ENCODE results near the gene RPL7L1. TPM values are rescaled to one million over a fixed set of nuclear protein-coding genes. Genes with fewer than 3 reads are reported as not detected.
"Not testable (repeated sequence)": the region's sequence is repeated elsewhere in the genome, so short reads cannot be mapped to it uniquely, and the experiment has no call there.

RPL7L1 gene
- total RNA-seq, 3 donors from 2014 or later (not counting 1 experiment from before 2014, with no cell fraction given) = 66.9 to 67.2 (median 66.9) TPM

- no peaks in the 10 kb centered on the region for H3K9me3 ChIP-seq (ENCODE audit: control insufficient read depth, insufficient read depth, low read length)
- intact Hi-C loops (cut with micrococcal nuclease) = no loop called here
- WGBS (ENCODE audit: insufficient coverage) = 92% methylated on average over 10 of the region's 10 CpGs
- H3K27me3 ChIP-seq (ENCODE audit: control insufficient read depth, insufficient read depth, low read length) = no peaks in the 10 kb centered on the region
- ATAC-seq (no peak), DNase-seq (no peak)
- H3K4me1 ChIP-seq (ENCODE audit: control insufficient read depth, insufficient read depth, low read length) = peaks cover 4% of the 10 kb centered on the region
- no peak overlapping the region for H3K4me3 Mint-ChIP-seq
- no peak for TF ChIP-seq CTCF (IDR thresholded peaks at IDR 0.05)
- H3K4me1 Mint-ChIP-seq = peaks cover 2% of the 10 kb centered on the region in 2 donors
- no peaks in the 10 kb centered on the region for H3K36me3 Mint-ChIP-seq
- H3K27me3 Mint-ChIP-seq (ENCODE audit: low read depth in 2 of 2) = no peaks in the 10 kb centered on the region
- H3K27ac Mint-ChIP-seq = no peak overlapping the region
- H3K36me3 ChIP-seq (ENCODE audit: control insufficient read depth, insufficient read depth, low read length) = no peaks in the 10 kb centered on the region
- no peak overlapping the region for H3K27ac ChIP-seq (ENCODE audit: low read length)
- no peaks in the 10 kb centered on the region for H3K9me3 Mint-ChIP-seq
- H3K4me3 ChIP-seq (ENCODE audit: low read length) = no peak overlapping the region
Measured at GRCh38 chr6:42896178-42896719, 16.8 kb downstream of the RPL7L1 start.

GRCh38 chr6:42898891-42899361 lies 19.5 kb downstream of the RPL7L1 start:
- H3K27me3 ChIP-seq (ENCODE audit: control insufficient read depth, insufficient read depth, low read length) = no peaks in the 10 kb centered on the region
- Mint-ChIP-seq H3K36me3 (no peaks in the 10 kb centered on the region), H3K4me3 (no peak overlapping the region), H3K27ac (no peak overlapping the region), H3K27me3 (ENCODE audit: low read depth in 2 of 2) (no peaks in the 10 kb centered on the region), H3K4me1 (peaks cover 8 to 12% of the 10 kb centered on the region in 2 donors), H3K9me3 (no peaks in the 10 kb centered on the region)
- no peaks in the 10 kb centered on the region for H3K9me3 ChIP-seq (ENCODE audit: control insufficient read depth, insufficient read depth, low read length)
- no peak overlapping the region for H3K4me3 ChIP-seq (ENCODE audit: low read length)
- H3K4me1 ChIP-seq (ENCODE audit: control insufficient read depth, insufficient read depth, low read length) = peaks cover 6% of the 10 kb centered on the region
- H3K36me3 ChIP-seq (ENCODE audit: control insufficient read depth, insufficient read depth, low read length) = no peaks in the 10 kb centered on the region
- H3K27ac ChIP-seq (ENCODE audit: low read length) = no peak overlapping the region
- ATAC-seq (peak in 1 of 3 donors; percentile 46), DNase-seq (peak; percentile 55 to 87)
- intact Hi-C loops (cut with micrococcal nuclease) = loop anchor here (1.0 kb wide), 2 partner anchors 173 to 238 kb away; no protein-coding TSS in a partner anchor
- WGBS (ENCODE audit: insufficient coverage) = 2% methylated on average over 9 of the region's 10 CpGs
- peak; percentile 88 for TF ChIP-seq CTCF (IDR thresholded peaks at IDR 0.05)

DNA sequence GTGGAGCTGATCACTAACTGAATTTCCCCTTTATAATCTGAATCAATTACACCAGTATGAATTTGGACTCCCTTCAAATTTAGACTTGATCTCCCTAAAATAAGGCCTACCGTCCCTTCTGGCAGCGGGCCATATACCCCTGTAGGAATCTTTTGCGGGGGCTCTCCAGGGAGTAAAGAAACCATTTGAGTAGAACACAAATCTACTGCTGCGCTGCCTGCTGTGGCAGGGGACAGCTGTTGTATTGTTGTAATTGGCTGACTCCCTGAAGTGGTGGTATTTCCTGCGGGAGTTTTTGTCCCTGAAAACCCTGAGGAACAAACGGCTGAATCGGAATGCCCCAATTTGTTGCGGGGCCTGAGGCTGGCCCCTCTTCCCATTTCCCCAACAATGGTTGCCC lies 20.5 kb downstream of the RPL7L1 start:
- Histone ChIP-seq H3K36me3 (ENCODE audit: control insufficient read depth, insufficient read depth, low read length) (no peaks in the 10 kb centered on the region), H3K27ac (ENCODE audit: low read length) (no peak overlapping the region), H3K4me1 (ENCODE audit: control insufficient read depth, insufficient read depth, low read length) (peaks cover 6% of the 10 kb centered on the region), H3K27me3 (ENCODE audit: control insufficient read depth, insufficient read depth, low read length) (no peaks in the 10 kb centered on the region), H3K4me3 (ENCODE audit: low read length) (no peak overlapping the region), H3K9me3 (ENCODE audit: control insufficient read depth, insufficient read depth, low read length) (no peaks in the 10 kb centered on the region)
- Mint-ChIP-seq H3K27me3 (ENCODE audit: low read depth in 2 of 2) (no peaks in the 10 kb centered on the region), H3K36me3 (no peaks in the 10 kb centered on the region), H3K4me3 (no peak overlapping the region), H3K4me1 (peaks cover 8 to 12% of the 10 kb centered on the region in 2 donors), H3K27ac (no peak overlapping the region), H3K9me3 (no peaks in the 10 kb centered on the region)
- intact Hi-C loops (cut with micrococcal nuclease) = loop anchor here (1.0 kb wide), 2 partner anchors 174 to 239 kb away; no protein-coding TSS in a partner anchor
- WGBS (ENCODE audit: insufficient coverage) = 96% methylated on average over 8 of the region's 8 CpGs
- ATAC-seq (no peak), DNase-seq (no peak)
- TF ChIP-seq CTCF (IDR thresholded peaks at IDR 0.05) = no peak

- H3K27ac Mint-ChIP-seq = no peak overlapping the region
- intact Hi-C loops (cut with micrococcal nuclease) = loop anchor here (1.0 kb wide), 1 partner anchor 242 kb away; no protein-coding TSS in a partner anchor
- TF ChIP-seq CTCF (IDR thresholded peaks at IDR 0.05) = peak; percentile 83
Measured at GRCh38 chr6:42901538-42901957, 22.1 kb downstream of the RPL7L1 start.

DNA sequence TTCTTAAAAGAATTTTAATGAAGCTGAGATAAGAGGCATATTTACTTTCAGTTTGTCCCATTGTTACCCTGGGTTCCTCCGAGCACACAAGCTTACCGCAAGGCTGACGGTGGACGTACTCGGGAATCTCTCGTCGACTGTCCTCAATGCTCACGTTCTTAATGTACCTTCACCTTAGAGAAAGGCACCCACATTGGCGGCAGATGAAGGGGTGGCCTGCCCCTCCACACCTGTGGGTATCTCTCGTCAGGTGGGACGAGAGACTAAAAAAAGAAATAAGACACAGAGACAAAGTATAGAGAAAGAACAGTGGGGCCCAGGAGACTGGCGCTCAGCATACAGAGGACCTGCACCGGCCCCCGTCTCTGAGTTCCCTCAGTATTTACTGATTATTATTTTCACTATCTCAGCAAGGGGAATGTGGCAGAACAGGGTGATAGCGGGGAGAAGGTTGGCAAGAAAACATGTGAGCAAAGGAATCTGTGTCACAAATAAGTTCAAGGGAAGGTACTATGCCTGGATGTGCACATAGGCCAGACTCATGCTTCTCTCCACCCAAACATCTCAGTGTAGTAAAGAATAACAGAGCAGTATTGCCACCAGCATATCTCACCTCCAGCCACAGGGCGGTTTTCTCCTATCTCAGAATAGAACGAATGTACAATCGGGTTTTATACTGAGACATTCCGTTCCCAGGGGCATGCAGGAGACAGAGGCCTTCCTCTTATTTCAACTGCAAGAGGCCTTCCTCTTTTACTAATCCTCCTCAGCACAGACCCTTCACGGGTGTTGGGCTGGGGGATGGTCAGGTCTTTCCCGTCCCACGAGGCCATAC lies 23.2 kb downstream of the RPL7L1 start:
- H3K4me1 ChIP-seq (ENCODE audit: control insufficient read depth, insufficient read depth, low read length); H3K9me3 Mint-ChIP-seq; H3K4me3 Mint-ChIP-seq; H3K36me3 ChIP-seq (ENCODE audit: control insufficient read depth, insufficient read depth, low read length); intact Hi-C loops (cut with micrococcal nuclease); H3K27ac Mint-ChIP-seq; DNase-seq; H3K9me3 ChIP-seq (ENCODE audit: control insufficient read depth, insufficient read depth, low read length); H3K27me3 Mint-ChIP-seq (ENCODE audit: low read depth in 2 of 2); H3K36me3 Mint-ChIP-seq; H3K27me3 ChIP-seq (ENCODE audit: control insufficient read depth, insufficient read depth, low read length); H3K27ac ChIP-seq (ENCODE audit: low read length); ATAC-seq; H3K4me3 ChIP-seq (ENCODE audit: low read length): not testable (repeated sequence)
- H3K4me1 Mint-ChIP-seq = peaks cover 8 to 12% of the 10 kb centered on the region in 2 donors
- WGBS (ENCODE audit: insufficient coverage) = 78% methylated on average over 22 of the region's 22 CpGs

More at GRCh38 chr6:42901538-42901957, 22.1 kb downstream of the RPL7L1 start:
- H3K36me3 Mint-ChIP-seq = no peaks in the 10 kb centered on the region
- no peaks in the 10 kb centered on the region for H3K9me3 Mint-ChIP-seq
- peak; percentile 40 to 92 for DNase-seq
- Histone ChIP-seq H3K36me3 (ENCODE audit: control insufficient read depth, insufficient read depth, low read length) (no peaks in the 10 kb centered on the region), H3K27ac (ENCODE audit: low read length) (no peak overlapping the region), H3K9me3 (ENCODE audit: control insufficient read depth, insufficient read depth, low read length) (no peaks in the 10 kb centered on the region), H3K4me3 (ENCODE audit: low read length) (no peak overlapping the region), H3K4me1 (ENCODE audit: control insufficient read depth, insufficient read depth, low read length) (peaks cover 6% of the 10 kb centered on the region), H3K27me3 (ENCODE audit: control insufficient read depth, insufficient read depth, low read length) (no peaks in the 10 kb centered on the region)
- no peak overlapping the region for H3K4me3 Mint-ChIP-seq
- no peaks in the 10 kb centered on the region for H3K27me3 Mint-ChIP-seq (ENCODE audit: low read depth in 2 of 2)
- WGBS (ENCODE audit: insufficient coverage) = 5% methylated on average over 10 of the region's 11 CpGs
- peak; percentile 96 to 99 (median 99) for ATAC-seq
- peaks cover 8 to 12% of the 10 kb centered on the region in 2 donors for H3K4me1 Mint-ChIP-seq

All from natural killer cell (primary cell).